PC-3 (cell line): ENCODE measurements around the gene TMC1. TPM values are rescaled to one million over a fixed set of nuclear protein-coding genes. Genes with fewer than 3 reads are reported as not detected.

Source experiments
- ATAC-seq: fragments of 200-7000 bp; cut with Tn5 transposase; 2 replicates; pipeline ENCODE4 v1.9.1; 2020; ENCODE audit warnings: mild to moderate bottlenecking, moderate library complexity
- BruUV-seq: library from RNA; stranded (reverse); fragments of 400-500 nt; replicated peaks from 2 replicates; lab custom pipeline; 2021; lab: Mats Ljungman, UMichigan
- CTCF ChIA-PET: fragments of 300-600 bp; sonication (Branson Sonifier 250); formaldehyde crosslinking; loops from one replicate; lab custom pipeline; 2022; ENCODE audit warnings: antibody characterized with exemption; lab: Charles Lee
- POLR2A ChIA-PET: fragments of 300-600 bp; sonication (Branson Sonifier 250); formaldehyde crosslinking; loops from one replicate; lab custom pipeline; 2022; ENCODE audit warnings: antibody characterized with exemption; ENCODE audit not compliant: unreplicated experiment; lab: Charles Lee
- DNase-seq: peaks from one replicate; pipeline ENCODE4 v3.0.0-alpha.2; 2015
- H2AFZ ChIP-seq: fragments of 300-600 bp; sonication (generic); 2 replicates; pipeline ENCODE4 v1.6.0; 2016; ENCODE audit warnings: antibody characterized with exemption, low read length
- H3F3A ChIP-seq: fragments of 300-600 bp; sonication (generic); one replicate; pipeline ENCODE4 v1.6.0; 2017; ENCODE audit warnings: antibody characterized with exemption, low read length, control low read depth, mild to moderate bottlenecking; ENCODE audit not compliant: unreplicated experiment
- H3K27ac ChIP-seq: fragments of 300-600 bp; sonication (generic); 2 replicates; pipeline ENCODE4 v1.5.1; 2016; ENCODE audit warnings: mild to moderate bottlenecking, low read length
- H3K27me3 ChIP-seq: fragments of 300-600 bp; sonication (generic); 2 replicates; pipeline ENCODE4 v1.6.1; 2016; ENCODE audit warnings: low read length, mixed read lengths
- H3K36me3 ChIP-seq: fragments of 300-600 bp; sonication (generic); 2 replicates; pipeline ENCODE4 v1.6.1; 2016; ENCODE audit warnings: low read depth, mixed run types, low read length, mixed read lengths
- H3K4me1 ChIP-seq: fragments of 300-600 bp; sonication (generic); 2 replicates; pipeline ENCODE4 v1.5.1; 2016; ENCODE audit warnings: low read length; ENCODE audit not compliant: insufficient read depth
- H3K4me2 ChIP-seq: fragments of 300-600 bp; sonication (generic); 2 replicates; pipeline ENCODE4 v1.6.0; 2016; ENCODE audit warnings: low read length
- H3K4me3 ChIP-seq: fragments of 300-600 bp; sonication (generic); 2 replicates; pipeline ENCODE4 v1.5.1; 2016; ENCODE audit warnings: mild to moderate bottlenecking, low read length, mixed read lengths
- H3K79me2 ChIP-seq: fragments of 300-600 bp; sonication (generic); 2 replicates; pipeline ENCODE4 v1.6.1; 2017; ENCODE audit warnings: low read length, mixed read lengths
- H3K9ac ChIP-seq: fragments of 300-600 bp; sonication (generic); 2 replicates; pipeline ENCODE4 v1.6.0; 2016; ENCODE audit warnings: mild to moderate bottlenecking, low read length
- H3K9me2 ChIP-seq: fragments of 300-600 bp; sonication (generic); replicated peaks from 2 replicates; pipeline ENCODE4 v1.6.1; 2016; ENCODE audit warnings: mixed run types, low read length, mixed read lengths
- H3K9me3 ChIP-seq: fragments of 300-600 bp; sonication (generic); 2 replicates; pipeline ENCODE4 v1.6.1; 2016; ENCODE audit warnings: low read length, mixed read lengths
- H4K20me1 ChIP-seq: fragments of 300-600 bp; sonication (generic); 2 replicates; pipeline ENCODE4 v1.6.1; 2016; ENCODE audit warnings: low read length, mixed read lengths
- CTCF ChIP-seq: fragments of 300-600 bp; sonication (generic); conservative IDR thresholded peaks from 2 replicates; pipeline ENCODE4 v1.5.1; 2017; ENCODE audit warnings: antibody characterized with exemption, low read depth, mild to moderate bottlenecking, low read length
- EZH2 ChIP-seq: fragments of 300-600 bp; sonication (generic); IDR thresholded peaks from one replicate; pipeline ENCODE4 v1.6.1; 2017; ENCODE audit warnings: antibody characterized with exemption, mild to moderate bottlenecking, low read length; ENCODE audit not compliant: unreplicated experiment
- EZH2phosphoT487 ChIP-seq: fragments of 300-600 bp; sonication (generic); IDR thresholded peaks from 2 replicates; pipeline ENCODE4 v1.6.1; 2018; ENCODE audit warnings: mild to moderate bottlenecking, antibody characterized with exemption, low read length, borderline replicate concordance
- intact Hi-C: fragments of 100-400 bp; cut with micrococcal nuclease; formaldehyde crosslinking; loops from 2 replicates; pipeline ENCODE4 v1.9.0; 2023
- total RNA-seq: library from RNA; depleted of rRNA; stranded (reverse); fragments of >200 nt; gene quantifications from 2 replicates; pipeline ENCODE4 v1.2.3, GENCODE V29; 2014

TMC1 gene
- total RNA-seq, 1 experiment from 2014 or later, result 0.15 TPM

- DNase-seq (no peak), ATAC-seq (no peak)
- no TSS peak for BruUV-seq
- ChIA-PET CTCF (no interaction called here), POLR2A (no interaction called here)
- H3K4me2 ChIP-seq, result no peak overlapping the region
- TF ChIP-seq CTCF, result no peak
- TF ChIP-seq EZH2, result no peak
- TF ChIP-seq EZH2phosphoT487, result no peak
- H3K4me1 ChIP-seq, result no peaks in the 10 kb centered on the region
- H3K9me3 ChIP-seq, result no peaks in the 10 kb centered on the region
- no peak overlapping the region for H2AFZ ChIP-seq
- no peaks in the 10 kb centered on the region for H3K9me2 ChIP-seq
- H3K4me3 ChIP-seq, result no peak overlapping the region
- H3K79me2 ChIP-seq, result no peaks in the 10 kb centered on the region
- H3K36me3 ChIP-seq, result no peaks in the 10 kb centered on the region
- H3F3A ChIP-seq, result no peaks in the 10 kb centered on the region
- H3K27ac ChIP-seq, result no peak overlapping the region
- intact Hi-C loops, result no loop called here
- no peaks in the 10 kb centered on the region for H4K20me1 ChIP-seq
- H3K27me3 ChIP-seq, result peaks cover 31% of the 10 kb centered on the region
- H3K9ac ChIP-seq, result no peak overlapping the region
Observed at GRCh38 chr9:72646061-72646460, 124.7 kb downstream of the TMC1 start.

- H3K36me3 ChIP-seq, result no peaks in the 10 kb centered on the region
- intact Hi-C loops, result no loop called here
- H4K20me1 ChIP-seq, result no peaks in the 10 kb centered on the region
- no peaks in the 10 kb centered on the region for H3F3A ChIP-seq
- TF ChIP-seq EZH2phosphoT487, result no peak
- no peak for TF ChIP-seq EZH2
- no peak for TF ChIP-seq CTCF
- ChIA-PET CTCF (no interaction called here), POLR2A (no interaction called here)
- no peak overlapping the region for H3K9ac ChIP-seq
- no peak for DNase-seq
- BruUV-seq, result no TSS peak
- H3K27ac ChIP-seq, result no peak overlapping the region
- no peaks in the 10 kb centered on the region for H3K79me2 ChIP-seq
- no peaks in the 10 kb centered on the region for H3K9me3 ChIP-seq
- H2AFZ ChIP-seq, result no peak overlapping the region
- no peak overlapping the region for H3K4me2 ChIP-seq
- peaks cover 35% of the 10 kb centered on the region for H3K27me3 ChIP-seq
- no peaks in the 10 kb centered on the region for H3K4me1 ChIP-seq
- ATAC-seq, result no peak
- H3K9me2 ChIP-seq, result no peaks in the 10 kb centered on the region
- H3K4me3 ChIP-seq, result no peak overlapping the region
Observed at GRCh38 chr9:72648324-72649126, 127.1 kb downstream of the TMC1 start.

GRCh38 chr9:72649127-72649442 lies 127.7 kb downstream of the TMC1 start:
- POLR2A ChIA-PET, result no interaction called here
- H4K20me1 ChIP-seq, result no peaks in the 10 kb centered on the region
- H3F3A ChIP-seq, result no peaks in the 10 kb centered on the region
- no peaks in the 10 kb centered on the region for H3K9me2 ChIP-seq
- H3K27me3 ChIP-seq, result peaks cover 35% of the 10 kb centered on the region
- TF ChIP-seq EZH2, result no peak
- TF ChIP-seq EZH2phosphoT487, result no peak
- TF ChIP-seq CTCF, result no peak
- H3K36me3 ChIP-seq, result no peaks in the 10 kb centered on the region
- no peaks in the 10 kb centered on the region for H3K4me1 ChIP-seq
- DNase-seq (no peak), ATAC-seq (no peak)
- BruUV-seq, result no TSS peak
- no peak overlapping the region for H3K9ac ChIP-seq
- H3K27ac ChIP-seq, result no peak overlapping the region
- H3K4me3 ChIP-seq, result no peak overlapping the region
- H3K9me3 ChIP-seq, result no peaks in the 10 kb centered on the region
- H2AFZ ChIP-seq, result no peak overlapping the region
- no peak overlapping the region for H3K4me2 ChIP-seq
- no peaks in the 10 kb centered on the region for H3K79me2 ChIP-seq
- intact Hi-C loops, result no loop called here
- CTCF ChIA-PET, result no interaction called here
